DND-41 (cell line): Measurements from ENCODE around the gene PHLDB3.

Experiments used
- EZH2 ChIP-seq: IDR thresholded peaks from 3 replicates; pipeline ENCODE4 v1.6.1; 2012; ENCODE audit warnings: borderline replicate concordance, low read depth, mild to moderate bottlenecking, moderate library complexity, low read length, inconsistent platforms; ENCODE audit not compliant: severe bottlenecking
- TF ChIP-seq, protein P1 (sequence below): IDR thresholded peaks from 2 replicates; pipeline ENCODE4 v1.5.1; 2012; ENCODE audit warnings: borderline replicate concordance, low read length, moderate library complexity, mild to moderate bottlenecking; ENCODE audit not compliant: poor library complexity, severe bottlenecking; ENCODE audit errors: extremely low read depth

DNA sequence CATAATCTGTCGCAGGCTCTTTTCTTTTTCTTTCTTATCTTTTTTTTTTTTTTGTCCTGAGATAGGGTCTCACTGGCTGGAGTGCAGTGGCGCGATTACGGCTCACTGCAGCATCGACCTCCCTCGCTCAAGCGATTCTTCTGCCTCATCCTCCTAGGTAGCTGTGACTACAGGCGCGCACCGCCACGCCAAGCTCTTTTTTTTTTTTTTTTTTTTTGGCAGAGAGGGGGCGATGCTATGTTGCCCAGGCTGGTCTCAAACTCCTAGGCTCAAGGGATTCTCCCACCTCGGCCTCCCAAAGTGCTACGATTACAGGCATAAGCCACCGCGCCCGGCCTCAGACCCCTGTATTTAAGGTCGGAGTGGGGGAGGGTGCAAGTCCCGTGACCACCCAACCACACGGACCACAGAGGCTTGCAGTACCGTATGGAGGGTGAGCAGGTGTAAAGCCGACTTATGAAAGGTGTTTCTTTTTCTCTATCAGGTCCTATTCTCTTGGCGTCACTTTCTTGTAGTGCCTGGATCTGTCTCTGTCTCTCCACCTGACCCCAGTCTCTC lies 2.0 kb downstream of the PHLDB3 start:
- TF ChIP-seq, protein P1, sequence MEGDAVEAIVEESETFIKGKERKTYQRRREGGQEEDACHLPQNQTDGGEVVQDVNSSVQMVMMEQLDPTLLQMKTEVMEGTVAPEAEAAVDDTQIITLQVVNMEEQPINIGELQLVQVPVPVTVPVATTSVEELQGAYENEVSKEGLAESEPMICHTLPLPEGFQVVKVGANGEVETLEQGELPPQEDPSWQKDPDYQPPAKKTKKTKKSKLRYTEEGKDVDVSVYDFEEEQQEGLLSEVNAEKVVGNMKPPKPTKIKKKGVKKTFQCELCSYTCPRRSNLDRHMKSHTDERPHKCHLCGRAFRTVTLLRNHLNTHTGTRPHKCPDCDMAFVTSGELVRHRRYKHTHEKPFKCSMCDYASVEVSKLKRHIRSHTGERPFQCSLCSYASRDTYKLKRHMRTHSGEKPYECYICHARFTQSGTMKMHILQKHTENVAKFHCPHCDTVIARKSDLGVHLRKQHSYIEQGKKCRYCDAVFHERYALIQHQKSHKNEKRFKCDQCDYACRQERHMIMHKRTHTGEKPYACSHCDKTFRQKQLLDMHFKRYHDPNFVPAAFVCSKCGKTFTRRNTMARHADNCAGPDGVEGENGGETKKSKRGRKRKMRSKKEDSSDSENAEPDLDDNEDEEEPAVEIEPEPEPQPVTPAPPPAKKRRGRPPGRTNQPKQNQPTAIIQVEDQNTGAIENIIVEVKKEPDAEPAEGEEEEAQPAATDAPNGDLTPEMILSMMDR, result no peak
- TF ChIP-seq EZH2, result no peak
